ENCODE results near the gene GRM5.

DNA sequence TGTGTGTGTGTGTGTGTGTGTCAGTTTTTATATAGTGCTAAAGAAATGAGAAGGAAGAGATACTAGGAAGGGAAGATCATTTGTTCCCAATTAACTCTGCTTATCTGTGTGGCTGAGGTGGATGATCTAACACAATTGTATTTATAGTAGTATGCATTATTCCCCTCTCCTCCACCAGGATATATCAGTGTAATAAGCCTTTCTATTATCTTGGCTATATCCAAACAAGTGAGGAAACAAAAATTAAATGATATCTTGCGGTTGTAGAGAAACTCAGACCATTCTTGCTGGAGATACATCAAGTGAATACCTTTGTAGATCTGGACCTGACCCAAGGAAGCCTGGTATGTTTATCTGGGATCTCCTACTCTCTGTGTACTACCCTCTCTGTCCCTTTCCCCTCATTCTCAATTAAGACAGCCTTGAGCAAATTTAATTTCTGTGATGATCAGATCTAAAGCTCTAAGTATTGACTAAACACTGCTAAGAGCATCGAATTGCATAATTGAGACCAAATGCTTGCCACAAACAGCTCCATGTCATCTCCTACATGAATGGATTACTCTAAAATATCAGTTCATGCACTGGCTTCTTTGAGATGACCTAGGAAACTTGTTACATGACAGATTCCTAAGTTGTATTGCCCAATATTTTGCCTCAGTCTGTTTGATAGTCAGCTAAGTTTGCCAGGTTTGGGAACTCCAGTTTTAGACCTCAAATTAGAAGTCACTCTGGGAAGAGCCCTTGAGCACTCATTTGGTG, 543.0 kb downstream of the GRM5 start:
- TF ChIP-seq, protein P1, sequence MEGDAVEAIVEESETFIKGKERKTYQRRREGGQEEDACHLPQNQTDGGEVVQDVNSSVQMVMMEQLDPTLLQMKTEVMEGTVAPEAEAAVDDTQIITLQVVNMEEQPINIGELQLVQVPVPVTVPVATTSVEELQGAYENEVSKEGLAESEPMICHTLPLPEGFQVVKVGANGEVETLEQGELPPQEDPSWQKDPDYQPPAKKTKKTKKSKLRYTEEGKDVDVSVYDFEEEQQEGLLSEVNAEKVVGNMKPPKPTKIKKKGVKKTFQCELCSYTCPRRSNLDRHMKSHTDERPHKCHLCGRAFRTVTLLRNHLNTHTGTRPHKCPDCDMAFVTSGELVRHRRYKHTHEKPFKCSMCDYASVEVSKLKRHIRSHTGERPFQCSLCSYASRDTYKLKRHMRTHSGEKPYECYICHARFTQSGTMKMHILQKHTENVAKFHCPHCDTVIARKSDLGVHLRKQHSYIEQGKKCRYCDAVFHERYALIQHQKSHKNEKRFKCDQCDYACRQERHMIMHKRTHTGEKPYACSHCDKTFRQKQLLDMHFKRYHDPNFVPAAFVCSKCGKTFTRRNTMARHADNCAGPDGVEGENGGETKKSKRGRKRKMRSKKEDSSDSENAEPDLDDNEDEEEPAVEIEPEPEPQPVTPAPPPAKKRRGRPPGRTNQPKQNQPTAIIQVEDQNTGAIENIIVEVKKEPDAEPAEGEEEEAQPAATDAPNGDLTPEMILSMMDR (IDR thresholded peaks at IDR 0.05): no peak
- no peak for TF ChIP-seq POLR2A (IDR thresholded peaks at IDR 0.05)
- TF ChIP-seq POLR2AphosphoS5 (IDR thresholded peaks at IDR 0.05; ENCODE audit: insufficient read depth in 1 of 2, low read depth in 1 of 2): no peak

All from vagina (tissue), 2 donors.